GM13977 (cell line): ENCODE results near the gene SPDEF.

Experiments
- DNase-seq: peaks from one replicate; pipeline ENCODE4 v3.0.0; 2012; ENCODE audit warnings: low spot score
- CTCF ChIP-seq: IDR thresholded peaks from 2 replicates; pipeline ENCODE4 v1.5.1; 2012; ENCODE audit warnings: mild to moderate bottlenecking, control low read depth; ENCODE audit not compliant: insufficient read depth; ENCODE audit errors: extremely low read depth, missing control alignments
- in situ Hi-C: fragments of 300-500 bp; cut with MboI; formaldehyde crosslinking; loops from one replicate; pipeline ENCODE4 v1.12.0; 2022; ENCODE audit warnings: low sequenced_read_pairs, low pct_unique_long_range_greater_than_20kb, mixed read lengths, inconsistent platforms; ENCODE audit not compliant: unreplicated experiment

The SPDEF gene

DNA sequence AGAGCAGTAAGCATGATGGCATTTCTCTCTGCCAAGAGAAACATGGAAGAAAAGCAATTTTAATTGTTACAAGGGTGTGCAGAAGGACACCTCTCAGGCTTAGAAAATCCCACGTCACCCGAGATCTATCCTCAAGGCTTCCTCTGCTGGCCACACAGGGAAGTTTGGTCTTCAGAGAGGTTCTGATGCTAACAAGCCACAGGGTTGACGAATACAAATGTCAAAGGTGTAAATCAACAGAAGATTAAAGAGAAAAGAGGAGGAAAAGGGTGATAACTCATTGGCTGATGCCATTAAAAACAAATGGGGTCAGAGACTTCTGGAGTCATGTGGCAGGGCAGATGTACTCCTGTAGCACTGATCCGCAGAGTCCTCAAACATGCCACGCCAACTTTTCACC, 33.6 kb upstream of the SPDEF start:
- no peak for TF ChIP-seq CTCF
- no peak for DNase-seq
- in situ Hi-C loops = no loop called here

DNA sequence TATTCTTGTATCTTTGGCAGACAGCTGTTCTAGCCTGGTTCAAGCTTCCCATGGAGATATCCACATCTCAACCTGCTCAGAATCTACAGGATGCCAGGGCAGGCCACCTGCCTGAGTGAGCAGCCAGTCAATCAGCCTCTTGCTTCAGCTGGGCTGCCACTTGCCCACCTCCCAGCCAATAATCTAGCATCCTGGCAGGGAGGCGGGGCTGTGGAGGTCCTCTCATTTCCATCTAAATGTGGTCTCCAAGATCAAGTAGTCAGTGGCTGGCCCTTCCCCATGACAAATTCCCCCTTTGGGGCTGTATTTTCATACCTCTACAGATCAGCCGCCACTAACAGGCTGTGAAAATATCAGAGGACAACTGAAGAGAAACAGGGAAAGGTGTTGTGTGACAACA, 33.0 kb upstream of the SPDEF start:
- in situ Hi-C loops = no loop called here
- DNase-seq = no peak
- TF ChIP-seq CTCF = no peak

DNA sequence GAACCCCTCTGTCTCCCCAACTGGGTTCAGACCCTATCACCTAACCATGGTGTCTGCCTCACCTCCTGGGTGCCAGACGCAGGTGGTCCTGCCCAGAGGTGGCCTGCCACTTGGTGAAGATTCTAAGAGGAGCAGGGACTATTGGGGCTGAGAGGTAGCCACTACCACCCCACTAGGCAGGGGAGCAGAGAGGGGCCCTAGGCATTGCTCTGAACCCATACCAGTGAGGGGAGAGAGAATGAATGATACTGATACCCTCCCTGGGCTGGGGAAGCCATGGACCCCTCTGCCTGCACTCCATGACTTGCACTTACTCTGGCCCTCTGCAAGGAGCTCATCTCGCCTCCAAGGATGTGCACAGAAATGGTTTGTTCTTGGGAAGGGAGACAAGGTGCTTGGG, 31.7 kb upstream of the SPDEF start:
- in situ Hi-C loops = no loop called here
- DNase-seq = no peak
- TF ChIP-seq CTCF = no peak

GRCh38 chr6:34587325-34587724, 31.2 kb upstream of the SPDEF start:
- DNase-seq = no peak
- no peak for TF ChIP-seq CTCF
- in situ Hi-C loops = no loop called here

DNA sequence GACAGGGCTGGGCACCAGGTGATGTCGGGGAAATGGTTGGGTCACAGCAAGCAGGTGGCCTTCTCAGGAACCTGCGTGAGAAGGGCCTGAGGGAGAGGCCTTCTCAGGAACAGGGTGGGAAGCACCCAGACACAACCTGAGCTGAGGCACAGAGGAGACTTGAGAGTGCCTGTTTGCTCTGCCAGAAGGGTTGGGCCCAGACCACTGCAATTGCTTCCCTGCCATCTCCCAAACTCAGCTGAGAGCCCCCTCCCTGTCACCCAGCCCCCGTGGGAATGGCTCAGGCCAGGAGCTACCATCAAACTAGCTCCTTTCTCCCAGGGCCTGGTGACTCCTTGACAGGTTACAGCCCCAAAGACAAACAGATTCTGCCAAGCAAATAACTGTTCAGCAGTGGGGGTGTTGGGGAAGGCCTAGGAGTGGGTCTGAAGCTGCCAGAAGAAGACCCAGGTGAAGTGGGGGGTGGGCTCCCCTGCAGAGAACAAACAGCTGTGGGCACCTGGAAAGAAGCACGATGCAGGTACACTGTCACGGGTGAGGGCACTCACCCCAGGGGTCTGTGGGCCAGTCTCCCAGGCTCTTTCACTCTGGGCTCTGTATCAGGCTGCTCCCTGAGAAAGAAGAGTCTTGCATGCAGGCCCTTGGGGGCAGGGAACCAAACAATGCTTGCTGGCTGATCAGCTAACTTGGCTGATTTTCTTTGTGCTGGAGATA, 30.4 kb upstream of the SPDEF start:
- TF ChIP-seq CTCF = no peak
- in situ Hi-C loops = no loop called here
- DNase-seq = peak; percentile 18

DNA sequence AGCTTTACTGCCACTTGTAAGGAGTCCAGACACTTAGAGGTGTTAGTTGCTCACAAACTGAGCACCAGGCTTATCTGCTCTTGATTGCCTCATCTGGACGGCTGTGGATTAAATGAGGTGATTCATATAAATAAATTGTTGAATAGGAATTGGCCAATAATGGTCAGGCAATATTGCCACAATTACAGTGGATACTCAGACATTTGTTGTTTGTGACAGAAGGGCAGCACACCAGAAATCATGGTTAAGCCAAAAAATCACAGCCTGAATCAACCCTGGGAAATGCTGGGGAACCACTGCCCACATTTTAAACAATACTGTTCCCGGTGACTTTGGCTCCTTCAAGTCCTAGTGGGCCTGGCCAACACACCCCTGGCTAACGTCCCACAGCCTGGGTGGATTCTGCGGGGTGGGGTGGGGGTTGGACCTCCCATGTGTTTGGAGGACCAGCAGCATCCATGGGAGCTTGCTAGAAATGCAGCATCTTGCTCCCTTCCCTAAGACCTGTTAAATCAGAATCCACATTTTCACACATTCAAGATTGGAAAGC, 29.5 kb upstream of the SPDEF start:
- in situ Hi-C loops = no loop called here
- DNase-seq = no peak
- no peak for TF ChIP-seq CTCF

DNA sequence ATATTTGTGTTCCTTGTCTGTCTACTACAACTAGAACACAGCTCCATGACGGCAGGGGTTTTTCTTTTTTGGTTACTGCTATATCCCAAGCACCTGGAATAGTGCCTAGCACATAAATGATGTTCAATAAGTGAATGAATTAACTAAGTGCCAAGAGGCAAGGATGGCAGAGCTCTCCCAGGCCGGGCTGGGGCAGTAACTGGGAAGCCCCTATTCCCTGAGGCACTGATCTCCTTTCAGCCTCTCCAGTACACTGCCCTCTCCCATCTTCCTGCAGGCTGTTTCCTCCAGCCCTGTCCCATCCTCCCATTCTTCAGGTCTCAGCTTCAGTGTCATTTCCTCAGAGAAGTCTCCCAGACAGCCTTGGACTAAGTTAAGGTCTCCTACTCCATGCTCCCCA, 29.0 kb upstream of the SPDEF start:
- DNase-seq = no peak
- in situ Hi-C loops = no loop called here
- no peak for TF ChIP-seq CTCF
